ENCODE results near the gene CRYBA2. TPM values are rescaled to one million over a fixed set of nuclear protein-coding genes. Genes with fewer than 3 reads are reported as not detected.

Gene CRYBA2
- total and polyA plus RNA-seq, 9 of the 15 experiments (the other 6 are each of a cell fraction or from before 2014, with no cell fraction given): 0.11 to 1.8 (median 0.62) TPM; not detected in 5

- TF ChIP-seq, protein P1, sequence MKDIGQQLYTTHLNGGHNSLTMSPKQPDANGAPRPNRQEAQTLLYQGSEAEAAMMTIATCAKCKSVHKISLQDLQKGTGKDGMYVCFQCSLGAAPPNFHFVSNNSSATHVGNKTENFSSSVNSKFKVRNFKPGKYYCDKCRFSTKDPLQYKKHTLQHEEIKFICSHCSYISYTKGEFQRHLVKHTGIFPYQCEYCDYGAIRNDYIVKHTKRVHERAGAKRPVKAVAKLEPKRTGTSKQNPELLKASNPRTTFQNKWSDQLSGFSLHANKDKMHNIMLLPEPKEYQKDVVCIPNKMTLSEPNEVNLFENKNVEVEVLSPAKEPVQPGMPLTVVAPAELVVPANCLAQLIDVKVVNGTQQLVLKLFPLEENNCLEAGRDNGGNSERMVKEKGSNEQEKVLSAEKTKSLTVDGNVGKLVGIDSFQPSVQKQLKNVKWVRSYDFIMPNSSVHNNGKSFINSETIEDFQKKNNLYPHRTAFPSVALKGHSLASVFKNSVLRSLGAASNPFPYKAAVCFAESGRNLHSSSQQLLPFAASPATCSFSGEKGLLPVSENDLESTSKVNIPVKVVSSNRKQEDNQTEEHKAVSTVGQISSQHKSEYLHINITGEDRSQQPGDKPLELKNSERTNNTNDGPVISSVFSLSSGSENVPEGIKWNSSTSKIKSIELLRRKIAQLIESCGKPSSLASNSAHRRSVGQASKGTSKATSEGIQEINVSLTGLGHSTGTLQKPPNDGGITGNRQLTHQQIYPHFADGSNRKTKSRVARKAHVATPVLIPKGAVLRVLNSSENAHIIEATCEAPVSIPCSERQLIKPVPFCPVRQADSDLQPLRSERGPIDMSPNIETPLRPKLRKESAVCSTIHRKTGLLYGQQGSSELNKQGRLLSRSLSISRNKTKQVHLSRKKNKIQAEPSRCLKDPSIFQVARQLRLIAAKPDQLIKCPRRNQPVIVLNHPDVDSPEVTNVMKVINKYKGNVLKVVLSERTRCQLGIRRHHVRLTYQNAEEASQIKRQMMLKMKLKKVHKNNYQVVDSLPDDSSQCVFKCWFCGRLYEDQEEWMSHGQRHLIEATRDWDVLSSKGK (CRISPR knock-in tag; IDR thresholded peaks at IDR 0.05): no peak
- no peak for TF ChIP-seq CEBPB (tag; IDR thresholded peaks at IDR 0.05)
- TF ChIP-seq NFIC (IDR thresholded peaks at IDR 0.05): 0 out of 2 replicates have a peak, but pooled peaks have one; percentile 15
- TF ChIP-seq MAFG (tag; conservative IDR thresholded peaks at IDR 0.05): peak; percentile 99
- TF ChIP-seq RBM39 (optimal IDR thresholded peaks at IDR 0.05; ENCODE audit: low read depth, low read length): no peak
- no peak for TF ChIP-seq OTX1 (CRISPR knock-in tag; IDR thresholded peaks at IDR 0.05)
- TF ChIP-seq TEAD1 (CRISPR knock-in tag; IDR thresholded peaks at IDR 0.05): no peak
- TF ChIP-seq E2F4 (CRISPR knock-in tag; IDR thresholded peaks at IDR 0.05; ENCODE audit: low read depth): no peak
- no peak for TF ChIP-seq ZC3H11A (IDR thresholded peaks at IDR 0.05; ENCODE audit: low read depth, low read length)
- TF ChIP-seq ZNF507 (tag; conservative IDR thresholded peaks at IDR 0.05): no peak
- no peak for TF ChIP-seq FOXA3 (CRISPR knock-in tag; conservative IDR thresholded peaks at IDR 0.05 in 1 of 2, IDR thresholded peaks at IDR 0.05 in 1 of 2)
- TF ChIP-seq ETV5 (CRISPR knock-in tag; IDR thresholded peaks at IDR 0.05; ENCODE audit: low read depth): no peak
- TF ChIP-seq CUX1 (CRISPR knock-in tag; IDR thresholded peaks at IDR 0.05): no peak
- no peak for TF ChIP-seq DMBX1 (CRISPR knock-in tag; IDR thresholded peaks at IDR 0.05; ENCODE audit: borderline replicate concordance)
- TF ChIP-seq SRSF3 (IDR thresholded peaks at IDR 0.05; ENCODE audit: insufficient read depth, low read length): no peak
- TF ChIP-seq HMBOX1 (IDR thresholded peaks at IDR 0.05): no peak
- no peak for TF ChIP-seq HDAC8 (tag; IDR thresholded peaks at IDR 0.05)
These were observed 29.0 kb downstream of the CRYBA2 start (continued) for GRCh38 chr2:218964041-218964771.

Measured in K562 (cell line).